Transverse colon (tissue), 4 donors: Measurements from ENCODE around the gene SAA1. TPM values are rescaled to one million over a fixed set of nuclear protein-coding genes. Genes with fewer than 3 reads are reported as not detected.

Experiments used
- DNase-seq: peaks from one replicate; pipeline ENCODE4 v3.0.0-alpha.2; 2019
- H3K27ac ChIP-seq, 4 donors: fragments of 200-600 bp; sonication (generic); 2 replicates each; pipeline ENCODE4 v1.5.1; 2016 to 2018; ENCODE audit warnings: inconsistent platforms in 4 of 4
- H3K27me3 ChIP-seq: fragments of 200-600 bp; sonication (generic); 2 replicates; pipeline ENCODE4 v1.5.1; 2017; ENCODE audit warnings: inconsistent platforms
- H3K36me3 ChIP-seq, 4 donors: fragments of 200-600 bp; sonication (generic); 2 replicates each; pipeline ENCODE4 v1.5.1; 2017 to 2019; ENCODE audit warnings: inconsistent platforms in 4 of 4
- H3K4me1 ChIP-seq, 4 donors: fragments of 200-600 bp; sonication (generic); 2 replicates each; pipeline ENCODE4 v1.5.1; 2017 to 2020; ENCODE audit warnings: inconsistent platforms in 4 of 4
- H3K4me3 ChIP-seq, 4 donors: fragments of 200-600 bp; sonication (generic); 1 replicate in 1 of 4; 2 replicates in 3 of 4; pipeline versions ENCODE4 v1.5.1 to v1.6.1; 2017 to 2019; ENCODE audit warnings: inconsistent platforms in 4 of 4
- H3K9me3 ChIP-seq, 2 donors: fragments of 200-600 bp; sonication (generic); 2 replicates each; pipeline ENCODE4 v1.5.1; 2017 to 2019; ENCODE audit warnings: inconsistent platforms in 2 of 2
- CTCF ChIP-seq, 5 experiments: fragments of 200-600 bp in 3 of 5; fragments of 450-650 bp in 2 of 5; sonication (generic) in 3 of 5; IDR thresholded peaks; 1 replicate in 2 of 5; 2 replicates in 3 of 5; pipeline ENCODE4 v1.5.1; 2016 to 2017; ENCODE audit warnings: antibody characterized with exemption in 5 of 5, inconsistent platforms in 3 of 5, mild to moderate bottlenecking in 2 of 5, moderate library complexity in 1 of 5
- EP300 ChIP-seq: sonication (generic); formaldehyde crosslinking; IDR thresholded peaks from one replicate; pipeline ENCODE4 v1.6.1; 2017; ENCODE audit warnings: antibody characterized with exemption, low read depth
- POLR2A ChIP-seq: fragments of 450-650 bp; IDR thresholded peaks from one replicate; pipeline ENCODE4 v1.6.1; 2016; ENCODE audit warnings: antibody characterized with exemption, mild to moderate bottlenecking, moderate library complexity
- POLR2AphosphoS5 ChIP-seq, 3 donors: sonication (generic); formaldehyde crosslinking; IDR thresholded peaks; one replicate each; pipeline ENCODE4 v1.6.1; 2016; ENCODE audit warnings: antibody characterized with exemption in 3 of 3
- WGBS, 2 donors: methylation state at CpG; one replicate each; pipeline ENCODE4 v1.1.5; 2018; ENCODE audit warnings: low coverage in 1 of 2; 5-methylcytosine and 5-hydroxymethylcytosine counted together
- in situ Hi-C, 4 donors: fragments of 200-750 bp; cut with MboI; loops; one replicate each; pipeline versions ENCODE4 v1.15.0 to v1.15.1; 2017; ENCODE audit warnings: low sequenced_read_pairs in 3 of 4, low pct_ligation_motif_present in 1 of 4, low pct_unique_long_range_greater_than_20kb in 1 of 4
- intact Hi-C: fragments of 100-400 bp; cut with DNase I; formaldehyde crosslinking; loops from one replicate; pipeline ENCODE4 v1.15.1; 2023; ENCODE audit warnings: low total_unique reads
- total RNA-seq, 4 donors: library from RNA; depleted of rRNA; stranded (reverse); fragments of >200 nt; gene quantifications; one replicate each; pipeline ENCODE4 v1.1.0, GENCODE V29; 2016

SAA1 gene
- total RNA-seq, 4 donors from 2014 or later = 6.0 to 38.9 (median 17.1) TPM; not detected in 1

GRCh38 chr11:18309691-18310090 lies 43.6 kb downstream of the SAA1 start:
- no peak for TF ChIP-seq CTCF (IDR thresholded peaks at IDR 0.05)
- no peak for TF ChIP-seq EP300
- no peak for TF ChIP-seq POLR2A
- no peak for TF ChIP-seq POLR2AphosphoS5 (IDR thresholded peaks at IDR 0.05)
- in situ Hi-C loops = no loop called here

GRCh38 chr11:18310800-18311340 lies 44.8 kb downstream of the SAA1 start:
- intact Hi-C loops (loop anchor here (10.0 kb wide), 1 partner anchor 214 kb away; the partner anchor contains the start of gene TSG101), in situ Hi-C loops (no loop called here)
- 67 to 75% methylated on average over 3 to 6 of the region's 6 CpGs for WGBS, 2 donors
- Histone ChIP-seq H3K27ac (no peak overlapping the region), H3K4me1 (peaks cover 0 to 4% (median 0%) of the 10 kb centered on the region in 4 donors), H3K4me3 (no peak overlapping the region), H3K9me3 (no peaks in the 10 kb centered on the region), H3K36me3 (peaks cover 0 to 32% (median 7%) of the 10 kb centered on the region in 4 donors), H3K27me3 (no peaks in the 10 kb centered on the region)
- TF ChIP-seq POLR2AphosphoS5 (IDR thresholded peaks at IDR 0.05) = no peak
- TF ChIP-seq POLR2A = no peak
- no peak for DNase-seq

More at GRCh38 chr11:18309691-18310090, 43.6 kb downstream of the SAA1 start:
- H3K4me1 ChIP-seq = peaks cover 0 to 10% (median 0%) of the 10 kb centered on the region in 4 donors
- DNase-seq = no peak
- H3K36me3 ChIP-seq = peaks cover 0 to 32% (median 10%) of the 10 kb centered on the region in 4 donors
- no peaks in the 10 kb centered on the region for H3K27me3 ChIP-seq
- no peak overlapping the region for H3K4me3 ChIP-seq
- no peak overlapping the region for H3K27ac ChIP-seq
- no peaks in the 10 kb centered on the region for H3K9me3 ChIP-seq
- intact Hi-C loops = loop anchor here (10.0 kb wide), 1 partner anchor 215 kb away; the partner anchor contains the start of gene TSG101
- WGBS, 2 donors = 97 to 100% methylated on average over 2 to 5 of the region's 5 CpGs

- TF ChIP-seq POLR2A (no peak), EP300 (no peak), POLR2AphosphoS5 (IDR thresholded peaks at IDR 0.05) (no peak), CTCF (IDR thresholded peaks at IDR 0.05) (no peak)
- Histone ChIP-seq H3K4me1 (peaks cover 0 to 4% (median 0%) of the 10 kb centered on the region in 4 donors), H3K27ac (no peak overlapping the region), H3K36me3 (peaks cover 0 to 26% (median 7%) of the 10 kb centered on the region in 4 donors), H3K9me3 (no peaks in the 10 kb centered on the region), H3K27me3 (no peaks in the 10 kb centered on the region), H3K4me3 (no peak overlapping the region)
- WGBS, 2 donors = 72 to 80% methylated on average over 3 of the region's 3 CpGs
- in situ Hi-C loops = no loop called here
- intact Hi-C loops = loop anchor here (10.0 kb wide), 1 partner anchor 213 kb away; the partner anchor contains the start of gene TSG101
- no peak for DNase-seq
Measured at GRCh38 chr11:18312012-18312411, 45.9 kb downstream of the SAA1 start.

- Histone ChIP-seq H3K27ac (no peak overlapping the region), H3K4me3 (no peak overlapping the region), H3K4me1 (peaks cover 0 to 4% (median 0%) of the 10 kb centered on the region in 4 donors), H3K9me3 (no peaks in the 10 kb centered on the region), H3K27me3 (no peaks in the 10 kb centered on the region), H3K36me3 (peaks cover 0 to 21% (median 7%) of the 10 kb centered on the region in 4 donors)
- in situ Hi-C loops = no loop called here
- no peak for DNase-seq
- 52 to 68% methylated on average over 2 of the region's 2 CpGs for WGBS, 2 donors
- intact Hi-C loops = loop anchor here (10.0 kb wide), 1 partner anchor 212 kb away; the partner anchor contains the start of gene TSG101
- no peak for TF ChIP-seq EP300
- no peak for TF ChIP-seq POLR2AphosphoS5 (IDR thresholded peaks at IDR 0.05)
- TF ChIP-seq CTCF (IDR thresholded peaks at IDR 0.05) = no peak
- no peak for TF ChIP-seq POLR2A
Measured at GRCh38 chr11:18312663-18313420, 46.8 kb downstream of the SAA1 start.
